Nephron (organoid): ENCODE measurements around the gene CELF6.
"Not testable (repeated sequence)": the region's sequence is repeated elsewhere in the genome, so short reads cannot be mapped to it uniquely, and the experiment has no call there.

Experiments
- H3K27ac Mint-ChIP-seq, 3 experiments: 2 replicates each; pipeline ENCODE4 v1.8.0; 2020; ENCODE audit warnings: mixed read lengths in 3 of 3, mild to moderate bottlenecking in 2 of 3, moderate library complexity in 1 of 3
- H3K27me3 Mint-ChIP-seq: 2 replicates; pipeline ENCODE4 v1.8.0; 2021; ENCODE audit warnings: low read depth, mild to moderate bottlenecking, moderate library complexity, mixed read lengths
- H3K36me3 Mint-ChIP-seq: 2 replicates; pipeline ENCODE4 v1.8.0; 2020; ENCODE audit warnings: low read depth, mixed read lengths
- H3K4me1 Mint-ChIP-seq: 2 replicates; pipeline ENCODE4 v1.8.0; 2020; ENCODE audit warnings: mixed read lengths
- H3K4me3 Mint-ChIP-seq, 3 experiments: 2 replicates each; pipeline ENCODE4 v1.8.0; 2020; ENCODE audit warnings: mild to moderate bottlenecking in 3 of 3, mixed read lengths in 3 of 3, moderate library complexity in 2 of 3
- H3K9me3 Mint-ChIP-seq: 2 replicates; pipeline ENCODE4 v1.8.0; 2020; ENCODE audit warnings: mixed read lengths
- TF ChIP-seq, protein P1 (sequence below), 3 experiments: fragments of 200-600 bp; sonication (generic); IDR thresholded peaks; one replicate each; pipeline ENCODE4 v1.5.0; 2021; ENCODE audit warnings: antibody characterized with exemption in 3 of 3; ENCODE audit not compliant: unreplicated experiment in 3 of 3

CELF6 gene

GRCh38 chr15:72276326-72276700 lies 43.6 kb downstream of the CELF6 start:
- H3K27ac Mint-ChIP-seq: no peak overlapping the region
- H3K36me3 Mint-ChIP-seq: no peaks in the 10 kb centered on the region
- peaks cover 21% of the 10 kb centered on the region for H3K4me1 Mint-ChIP-seq
- TF ChIP-seq, protein P1, sequence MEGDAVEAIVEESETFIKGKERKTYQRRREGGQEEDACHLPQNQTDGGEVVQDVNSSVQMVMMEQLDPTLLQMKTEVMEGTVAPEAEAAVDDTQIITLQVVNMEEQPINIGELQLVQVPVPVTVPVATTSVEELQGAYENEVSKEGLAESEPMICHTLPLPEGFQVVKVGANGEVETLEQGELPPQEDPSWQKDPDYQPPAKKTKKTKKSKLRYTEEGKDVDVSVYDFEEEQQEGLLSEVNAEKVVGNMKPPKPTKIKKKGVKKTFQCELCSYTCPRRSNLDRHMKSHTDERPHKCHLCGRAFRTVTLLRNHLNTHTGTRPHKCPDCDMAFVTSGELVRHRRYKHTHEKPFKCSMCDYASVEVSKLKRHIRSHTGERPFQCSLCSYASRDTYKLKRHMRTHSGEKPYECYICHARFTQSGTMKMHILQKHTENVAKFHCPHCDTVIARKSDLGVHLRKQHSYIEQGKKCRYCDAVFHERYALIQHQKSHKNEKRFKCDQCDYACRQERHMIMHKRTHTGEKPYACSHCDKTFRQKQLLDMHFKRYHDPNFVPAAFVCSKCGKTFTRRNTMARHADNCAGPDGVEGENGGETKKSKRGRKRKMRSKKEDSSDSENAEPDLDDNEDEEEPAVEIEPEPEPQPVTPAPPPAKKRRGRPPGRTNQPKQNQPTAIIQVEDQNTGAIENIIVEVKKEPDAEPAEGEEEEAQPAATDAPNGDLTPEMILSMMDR (IDR thresholded peaks at IDR 0.05; ENCODE audit: unreplicated experiment in 3 of 3): no peak
- no peaks in the 10 kb centered on the region for H3K9me3 Mint-ChIP-seq
- peaks cover 7% of the 10 kb centered on the region for H3K27me3 Mint-ChIP-seq
- peak overlapping the region in 1 of 3 experiments; percentile 3 for H3K4me3 Mint-ChIP-seq

GRCh38 chr15:72275635-72276325 lies 44.2 kb downstream of the CELF6 start:
- peaks cover 27% of the 10 kb centered on the region for H3K4me1 Mint-ChIP-seq
- peak overlapping the region in 1 of 3 experiments; percentile 28 for H3K4me3 Mint-ChIP-seq
- H3K27me3 Mint-ChIP-seq, H3K9me3 Mint-ChIP-seq, H3K36me3 Mint-ChIP-seq: not testable (repeated sequence)
- H3K27ac Mint-ChIP-seq: peak overlapping the region in 1 of 3 experiments; percentile 24

GRCh38 chr15:72272997-72273352 lies 47.0 kb downstream of the CELF6 start:
- Mint-ChIP-seq H3K27me3 (peaks cover 4% of the 10 kb centered on the region), H3K27ac (peak overlapping the region; percentile 76 to 91 (median 88)), H3K9me3 (no peaks in the 10 kb centered on the region), H3K4me1 (peaks cover 36% of the 10 kb centered on the region), H3K4me3 (peak overlapping the region; percentile 87 to 90 (median 89)), H3K36me3 (peaks cover 16% of the 10 kb centered on the region)
- TF ChIP-seq, protein P1 (IDR thresholded peaks at IDR 0.05; ENCODE audit: unreplicated experiment in 3 of 3): peak in 1 of 3 experiments; percentile 7

- H3K27ac Mint-ChIP-seq: peak within 1 kb of the TSS; percentile 76 to 93 (median 88)
- H3K4me3 Mint-ChIP-seq: peak within 1 kb of the TSS; percentile 93 to 96 (median 95)
- H3K36me3 Mint-ChIP-seq: peaks cover 17% of the 10 kb centered on the region
- no peaks in the 10 kb centered on the region for H3K9me3 Mint-ChIP-seq
- TF ChIP-seq, protein P1 (IDR thresholded peaks at IDR 0.05; ENCODE audit: unreplicated experiment in 3 of 3): peak; percentile 71 to 80 (median 75)
- peaks cover 36% of the 10 kb centered on the region for H3K4me1 Mint-ChIP-seq
- no peaks in the 10 kb centered on the region for H3K27me3 Mint-ChIP-seq
These were observed 47.6 kb downstream of the CELF6 start, which contains the start of gene PARP6 for GRCh38 chr15:72272213-72272996. PARP6 (minus strand) TSS chr15:72272554; CDS start chr15:72267477, 5,077 bp downstream.

- H3K36me3 Mint-ChIP-seq: peaks cover 23% of the 10 kb centered on the region
- TF ChIP-seq, protein P1 (IDR thresholded peaks at IDR 0.05; ENCODE audit: unreplicated experiment in 3 of 3): no peak
- no peaks in the 10 kb centered on the region for H3K27me3 Mint-ChIP-seq
- H3K27ac Mint-ChIP-seq: peak overlapping the region; percentile 62 to 93 (median 88)
- H3K4me3 Mint-ChIP-seq: peak overlapping the region; percentile 93 to 96 (median 95)
- H3K9me3 Mint-ChIP-seq: no peaks in the 10 kb centered on the region
- peaks cover 36% of the 10 kb centered on the region for H3K4me1 Mint-ChIP-seq
These were observed 48.1 kb downstream of the CELF6 start for GRCh38 chr15:72271895-72272212.

DNA sequence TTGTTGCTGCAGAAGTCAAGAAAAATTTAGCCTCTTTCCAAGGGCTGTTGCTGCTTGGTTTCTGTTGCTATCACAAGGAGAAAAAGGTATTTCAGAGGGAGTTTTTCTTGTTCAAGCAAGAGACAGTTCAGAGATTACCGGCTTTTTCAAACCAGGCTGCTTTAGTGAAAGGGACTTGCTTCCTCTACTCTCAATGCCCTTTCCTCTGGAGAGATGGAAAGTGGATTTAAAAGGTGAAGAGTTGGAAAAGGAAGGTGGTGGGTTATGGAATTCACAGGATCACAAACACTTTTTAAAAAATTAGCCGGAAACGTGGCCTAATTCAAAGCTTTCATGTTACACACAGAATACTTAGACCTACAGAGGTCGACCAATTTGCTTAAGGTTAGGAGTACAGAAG lies 48.7 kb downstream of the CELF6 start:
- H3K4me1 Mint-ChIP-seq: peaks cover 36% of the 10 kb centered on the region
- H3K27me3 Mint-ChIP-seq: no peaks in the 10 kb centered on the region
- peak overlapping the region; percentile 62 to 93 (median 88) for H3K27ac Mint-ChIP-seq
- no peaks in the 10 kb centered on the region for H3K9me3 Mint-ChIP-seq
- TF ChIP-seq, protein P1 (IDR thresholded peaks at IDR 0.05; ENCODE audit: unreplicated experiment in 3 of 3): no peak
- peak overlapping the region; percentile 93 to 96 (median 95) for H3K4me3 Mint-ChIP-seq
- peaks cover 29% of the 10 kb centered on the region for H3K36me3 Mint-ChIP-seq
